SW 1271 (cell line): ENCODE measurements around the gene SNRPD2.
"Not testable (repeated sequence)": the region's sequence is repeated elsewhere in the genome, so short reads cannot be mapped to it uniquely, and the experiment has no call there.

Experiments
- DNase-seq, 2 experiments: peaks; one replicate each; lab custom pipeline; 2025; lab: John Stamatoyannopoulos, UW

Gene SNRPD2

GRCh38 chr19:45691516-45692186 lies at the start of gene SNRPD2:
TSS of gene SNRPD2 (minus strand) at chr19:45691953. CDS start at chr19:45691888, 65 bp downstream.
- peak; percentile 62 to 90 for DNase-seq

GRCh38 chr19:45739498-45740439 lies 48.0 kb upstream of the SNRPD2 start:
- DNase-seq: no peak

- DNase-seq: no peak
Measured at GRCh38 chr19:45733160-45733810, 41.5 kb upstream of the SNRPD2 start, which contains the start of gene MEIOSIN. TSS of gene MEIOSIN (plus strand) at chr19:45733439. CDS start at chr19:45735377, 1,938 bp downstream.

GRCh38 chr19:45730368-45731288 lies 38.9 kb upstream of the SNRPD2 start, which contains the start of gene FBXO46:
TSS of gene FBXO46 (minus strand) at chr19:45730896. CDS start at chr19:45713495, 17,401 bp downstream.
- peak; percentile 88 to 95 for DNase-seq

- no peak for DNase-seq
Measured at GRCh38 chr19:45729800-45730290, 38.1 kb upstream of the SNRPD2 start.

- not testable (repeated sequence) for DNase-seq
Measured at GRCh38 chr19:45728683-45729082, 36.9 kb upstream of the SNRPD2 start.

GRCh38 chr19:45720065-45720464 lies 28.3 kb upstream of the SNRPD2 start:
- DNase-seq: not testable (repeated sequence)

GRCh38 chr19:45717983-45718650 lies 26.4 kb upstream of the SNRPD2 start:
- no peak for DNase-seq

- peak; percentile 91 to 96 for DNase-seq
Measured at GRCh38 chr19:45717131-45717982, 25.6 kb upstream of the SNRPD2 start.

GRCh38 chr19:45716359-45717130 lies 24.8 kb upstream of the SNRPD2 start:
- DNase-seq: no peak

GRCh38 chr19:45715139-45715538 lies 23.4 kb upstream of the SNRPD2 start:
- DNase-seq: no peak

- no peak for DNase-seq
Measured at GRCh38 chr19:45713141-45713540, 21.4 kb upstream of the SNRPD2 start.

- no peak for DNase-seq
Measured at GRCh38 chr19:45712699-45713067, 20.9 kb upstream of the SNRPD2 start.

GRCh38 chr19:45711851-45712698 lies 20.3 kb upstream of the SNRPD2 start:
- no peak for DNase-seq

- DNase-seq: no peak
Measured at GRCh38 chr19:45710356-45711130, 18.8 kb upstream of the SNRPD2 start.

- no peak for DNase-seq
Measured at GRCh38 chr19:45705710-45706415, 14.1 kb upstream of the SNRPD2 start.
